ENCODE measurements around the gene ATG10. TPM values are rescaled to one million over a fixed set of nuclear protein-coding genes. Genes with fewer than 3 reads are reported as not detected.

ATG10 gene
- total and polyA plus RNA-seq, 2 of the 13 experiments (the other 11 are each of a cell fraction or from before 2014, with no cell fraction given), result 2.0 to 5.7 TPM

DNA sequence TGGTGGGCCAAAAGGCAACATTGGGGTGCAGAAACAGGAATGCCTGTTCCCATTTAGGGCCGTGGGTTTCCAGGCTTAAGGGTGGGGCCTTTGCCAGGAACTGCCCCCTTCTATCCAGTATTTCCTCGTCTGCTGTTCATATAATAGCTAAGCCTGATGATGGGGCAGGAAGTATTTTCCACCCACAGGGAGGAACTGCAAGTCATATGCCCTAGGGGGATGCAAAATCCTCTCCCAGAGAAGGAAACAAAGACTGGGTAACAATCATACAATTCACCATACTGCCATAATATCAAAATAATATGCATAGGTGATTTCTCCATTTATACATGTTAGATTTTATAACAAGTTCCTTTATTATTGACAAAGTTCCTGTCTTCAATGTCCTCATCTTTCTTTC, 326.8 kb downstream of the ATG10 start:
- FAIRE-seq (no peak), DNase-seq (ENCODE audit: low spot score) (no peak), ATAC-seq (no peak)
- H3K36me3 ChIP-seq (replicated peaks in 1 of 2; ENCODE audit: control insufficient read depth in 1 of 2, insufficient read depth in 2 of 2, low read length in 2 of 2), result no peaks in the 10 kb centered on the region
- TF ChIP-seq JDP2 (CRISPR knock-in tag; IDR thresholded peaks at IDR 0.05; ENCODE audit: borderline replicate concordance), result no peak
- no peak overlapping the region for H3K27ac ChIP-seq (ENCODE audit: extremely low read length, insufficient read depth, low read length)
- H3K4me3 ChIP-seq (replicated peaks in 1 of 3; ENCODE audit: insufficient read depth in 1 of 3, low read depth in 2 of 3, low read length in 3 of 3), result no peak overlapping the region
- no TSS peak for BruUV-seq (replicated peaks)
- H3K27me3 ChIP-seq (ENCODE audit: control insufficient read depth in 1 of 2, insufficient read depth in 2 of 2, low read length in 2 of 2), result no peaks in the 10 kb centered on the region
- in situ Hi-C loops (cut with HindIII; ENCODE audit: extremely low pct_ligation_motif_present, low pct_unique_long_range_greater_than_20kb) (no loop called here), intact Hi-C loops (cut with micrococcal nuclease; ENCODE audit: unreplicated experiment) (no loop called here)
- H3K4me1 ChIP-seq (ENCODE audit: insufficient read depth, low read length), result no peaks in the 10 kb centered on the region
- ChIA-PET POLR2A (interaction anchor here (0.7 kb wide), 1 partner anchor 10 kb away, joined by 4 read pairs; no protein-coding TSS in a partner anchor), CTCF (ENCODE audit: low intra/inter-chr PET ratio, low total read pairs) (no interaction called here)
- H4K20me1 ChIP-seq (ENCODE audit: insufficient read depth, low read length), result no peaks in the 10 kb centered on the region
- H3K9ac ChIP-seq (ENCODE audit: insufficient read depth, low read depth, low read length), result no peak overlapping the region
- H3K79me2 ChIP-seq (ENCODE audit: insufficient read depth, low read length), result no peaks in the 10 kb centered on the region
- H3K4me2 ChIP-seq (ENCODE audit: low read depth, low read length), result no peak overlapping the region
- H3K9me3 ChIP-seq (ENCODE audit: low read length), result no peaks in the 10 kb centered on the region
- H2AFZ ChIP-seq (ENCODE audit: low read length), result no peak overlapping the region
- WGBS (ENCODE audit: low lambda C conversion rate), result 57% methylated on average over 2 of the region's 2 CpGs

DNA sequence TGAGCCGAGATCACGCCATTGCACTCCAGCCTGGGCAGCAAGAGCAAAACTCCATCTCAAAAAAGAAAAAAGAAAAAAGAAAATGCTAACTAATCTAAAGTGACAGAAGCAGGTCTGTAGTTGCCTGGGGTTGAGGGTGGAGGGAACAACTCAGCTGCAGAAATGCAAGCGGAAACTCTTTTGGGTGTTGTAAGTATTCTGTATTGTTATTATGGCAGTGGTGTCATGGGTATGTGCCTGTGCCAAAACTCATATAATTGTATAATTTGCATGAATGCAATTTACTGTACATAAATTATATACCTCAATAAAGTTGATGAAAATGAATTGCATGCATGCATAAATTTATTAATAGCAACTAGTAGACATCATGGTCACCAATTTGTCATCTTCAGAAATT, 329.4 kb downstream of the ATG10 start:
- ATAC-seq (no peak), FAIRE-seq (no peak), DNase-seq (ENCODE audit: low spot score) (no peak)
- no TSS peak for BruUV-seq (replicated peaks)
- H3K9ac ChIP-seq (ENCODE audit: insufficient read depth, low read depth, low read length), result no peak overlapping the region
- H3K27ac ChIP-seq (ENCODE audit: extremely low read length, insufficient read depth, low read length), result no peak overlapping the region
- no peaks in the 10 kb centered on the region for H4K20me1 ChIP-seq (ENCODE audit: insufficient read depth, low read length)
- H3K4me2 ChIP-seq (ENCODE audit: low read depth, low read length), result no peak overlapping the region
- H2AFZ ChIP-seq (ENCODE audit: low read length), result no peak overlapping the region
- 95% methylated on average over 3 of the region's 3 CpGs for WGBS (ENCODE audit: low lambda C conversion rate)
- ChIA-PET CTCF (ENCODE audit: low intra/inter-chr PET ratio, low total read pairs) (no interaction called here), POLR2A (no interaction called here)
- H3K9me3 ChIP-seq (ENCODE audit: low read length), result no peaks in the 10 kb centered on the region
- no peaks in the 10 kb centered on the region for H3K79me2 ChIP-seq (ENCODE audit: insufficient read depth, low read length)
- no peaks in the 10 kb centered on the region for H3K27me3 ChIP-seq (ENCODE audit: control insufficient read depth in 1 of 2, insufficient read depth in 2 of 2, low read length in 2 of 2)
- H3K4me3 ChIP-seq (replicated peaks in 1 of 3; ENCODE audit: insufficient read depth in 1 of 3, low read depth in 2 of 3, low read length in 3 of 3), result no peak overlapping the region
- TF ChIP-seq, protein P1, sequence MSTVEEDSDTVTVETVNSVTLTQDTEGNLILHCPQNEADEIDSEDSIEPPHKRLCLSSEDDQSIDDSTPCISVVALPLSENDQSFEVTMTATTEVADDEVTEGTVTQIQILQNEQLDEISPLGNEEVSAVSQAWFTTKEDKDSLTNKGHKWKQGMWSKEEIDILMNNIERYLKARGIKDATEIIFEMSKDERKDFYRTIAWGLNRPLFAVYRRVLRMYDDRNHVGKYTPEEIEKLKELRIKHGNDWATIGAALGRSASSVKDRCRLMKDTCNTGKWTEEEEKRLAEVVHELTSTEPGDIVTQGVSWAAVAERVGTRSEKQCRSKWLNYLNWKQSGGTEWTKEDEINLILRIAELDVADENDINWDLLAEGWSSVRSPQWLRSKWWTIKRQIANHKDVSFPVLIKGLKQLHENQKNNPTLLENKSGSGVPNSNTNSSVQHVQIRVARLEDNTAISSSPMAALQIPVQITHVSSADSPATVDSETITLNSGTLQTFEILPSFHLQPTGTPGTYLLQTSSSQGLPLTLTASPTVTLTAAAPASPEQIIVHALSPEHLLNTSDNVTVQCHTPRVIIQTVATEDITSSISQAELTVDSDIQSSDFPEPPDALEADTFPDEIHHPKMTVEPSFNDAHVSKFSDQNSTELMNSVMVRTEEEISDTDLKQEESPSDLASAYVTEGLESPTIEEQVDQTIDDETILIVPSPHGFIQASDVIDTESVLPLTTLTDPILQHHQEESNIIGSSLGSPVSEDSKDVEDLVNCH (CRISPR knock-in tag; IDR thresholded peaks at IDR 0.05), result no peak
- TF ChIP-seq ZNF367 (CRISPR knock-in tag; IDR thresholded peaks at IDR 0.05; ENCODE audit: borderline replicate concordance) (no peak), SP4 (CRISPR knock-in tag; IDR thresholded peaks at IDR 0.05) (no peak), ATF7 (IDR thresholded peaks at IDR 0.05) (no peak), ATF7 (CRISPR knock-in tag; IDR thresholded peaks at IDR 0.05) (no peak), KDM2A (CRISPR knock-in tag; IDR thresholded peaks at IDR 0.05; ENCODE audit: borderline replicate concordance, low read depth) (no peak), HNRNPK (IDR thresholded peaks at IDR 0.05; ENCODE audit: low read depth, low read length, poor library complexity, severe bottlenecking) (no peak), POLR2AphosphoS2 (IDR thresholded peaks at IDR 0.05; ENCODE audit: low read depth, low read length) (no peak)
- intact Hi-C loops (cut with micrococcal nuclease; ENCODE audit: unreplicated experiment) (no loop called here), in situ Hi-C loops (cut with HindIII; ENCODE audit: extremely low pct_ligation_motif_present, low pct_unique_long_range_greater_than_20kb) (no loop called here)
- H3K4me1 ChIP-seq (ENCODE audit: insufficient read depth, low read length), result no peaks in the 10 kb centered on the region
- no peaks in the 10 kb centered on the region for H3K36me3 ChIP-seq (replicated peaks in 1 of 2; ENCODE audit: control insufficient read depth in 1 of 2, insufficient read depth in 2 of 2, low read length in 2 of 2)
